Left cardiac atrium (tissue), 2 donors: Measurements from ENCODE around the gene SETDB2. TPM values are rescaled to one million over a fixed set of nuclear protein-coding genes. Genes with fewer than 3 reads are reported as not detected.

ENCODE experiments used
- total RNA-seq, 2 donors: library from RNA; stranded (reverse); fragmentation: NEBNext Ultra II Directional; extraction: Animal tissue kit (Norgen Biotek cat#: 25700); gene quantifications; one replicate each; pipeline ENCODE4 v1.2.1, GENCODE V29; 2021
- donor health status: DM: no; HTN: yes; CAD: no; lungs with severe emphysema.
- donor health status: DM: yes; HTN: yes; CAD: no.

The SETDB2 gene
- total RNA-seq, 2 donors from 2014 or later: 12.8 to 13.5 TPM

Other genes starting within 250 kb of the SETDB2 start
- gene MLNR, start 223.9 kb upstream of the SETDB2 start, total RNA-seq: not detected
- gene CDADC1, start 196.3 kb upstream of the SETDB2 start, total RNA-seq: 10 to 100 TPM; 11.7 to 13.6 TPM
- 10 to 100 TPM; 16.4 to 20.2 TPM for gene CAB39L, start 210 bp upstream of the SETDB2 start, total RNA-seq
- gene PHF11, start 51.7 kb downstream of the SETDB2 start, total RNA-seq: 10 to 100 TPM; 20.6 to 25.4 TPM
- 10 to 100 TPM; 12.7 to 19.3 TPM for gene RCBTB1, start 141.3 kb downstream of the SETDB2 start, total RNA-seq
- 1 to 10 TPM in 1 of 2 donors, under 1 TPM in 1; 0.44 to 1.7 TPM for gene ARL11, start 184.2 kb downstream of the SETDB2 start, total RNA-seq
- gene EBPL, start 247.2 kb downstream of the SETDB2 start, total RNA-seq: 10 to 100 TPM; 11.5 to 12.5 TPM